ENCODE measurements around the gene DPP6. TPM values are rescaled to one million over a fixed set of nuclear protein-coding genes. Genes with fewer than 3 reads are reported as not detected.
A peak's percentile ranks its signal among the peaks of the same experiment; 100 is the strongest.

DPP6 gene
- total and polyA plus RNA-seq, 2 of the 8 experiments (the other 6 are each of a cell fraction or from before 2014, with no cell fraction given), result 4.7 to 6.8 TPM

GRCh38 chr7:154493594-154493993 is 441.4 kb downstream of the DPP6 start (continued):
- TF ChIP-seq CHD7 (IDR thresholded peaks at IDR 0.05; ENCODE audit: insufficient replicate concordance, low read length) (no peak), CEBPB (IDR thresholded peaks at IDR 0.05; ENCODE audit: low read depth, low read length) (peak; percentile 87)
